CD4-positive, CD25-positive, alpha-beta regulatory T cell (primary cell): Measurements from ENCODE around the gene GIPC2. TPM values are rescaled to one million over a fixed set of nuclear protein-coding genes. Genes with fewer than 3 reads are reported as not detected.

ENCODE experiments used
- ATAC-seq, 2 donors: fragments of 150-1000 bp; cut with Tn5 transposase; one replicate each; pipeline ENCODE4 v1.10.0; 2021; ENCODE audit warnings: low read depth in 2 of 2, moderate number of reproducible peaks in 2 of 2, moderate library complexity in 1 of 2
- DNase-seq, 3 donors: peaks; one replicate each; pipeline versions ENCODE4 v3.0.0 to v3.0.0-alpha.2; 2012 to 2022; ENCODE audit warnings: mixed read lengths in 1 of 3
- H3K27ac ChIP-seq: one replicate; pipeline ENCODE4 v1.7.0; 2013; ENCODE audit warnings: mild to moderate bottlenecking, low read length; ENCODE audit not compliant: insufficient read depth, poor library complexity, severe bottlenecking
- H3K27me3 ChIP-seq: one replicate; pipeline ENCODE4 v1.7.0; 2013; ENCODE audit warnings: low read length; ENCODE audit not compliant: control insufficient read depth, insufficient read depth
- H3K36me3 ChIP-seq: one replicate; pipeline ENCODE4 v1.7.0; 2013; ENCODE audit warnings: mild to moderate bottlenecking, low read length, moderate library complexity; ENCODE audit not compliant: control insufficient read depth, insufficient read depth
- H3K4me1 ChIP-seq: 2 replicates; pipeline ENCODE4 v1.7.0; 2013; ENCODE audit warnings: mild to moderate bottlenecking, low read length; ENCODE audit not compliant: insufficient read depth, control insufficient read depth, poor library complexity, severe bottlenecking
- H3K4me3 ChIP-seq: one replicate; pipeline ENCODE4 v1.7.0; 2013; ENCODE audit warnings: low read depth, mild to moderate bottlenecking, low read length, moderate library complexity
- H3K9me3 ChIP-seq, 2 experiments: 1 replicate in 1 of 2; 2 replicates in 1 of 2; pipeline ENCODE4 v1.7.0; 2013; ENCODE audit warnings: low read length in 2 of 2, mild to moderate bottlenecking in 1 of 2, moderate library complexity in 1 of 2; ENCODE audit not compliant: control insufficient read depth in 2 of 2
- H3K27ac Mint-ChIP-seq, 3 donors: one replicate each; pipeline ENCODE4 v1.8.0; 2020 to 2022; ENCODE audit warnings: mild to moderate bottlenecking in 3 of 3, mixed read lengths in 3 of 3, moderate library complexity in 2 of 3
- H3K27me3 Mint-ChIP-seq: one replicate; pipeline ENCODE4 v1.8.0; 2022; ENCODE audit warnings: mild to moderate bottlenecking, mixed read lengths
- H3K36me3 Mint-ChIP-seq: one replicate; pipeline ENCODE4 v1.8.0; 2020; ENCODE audit warnings: mixed read lengths
- H3K4me1 Mint-ChIP-seq, 4 donors: one replicate each; pipeline ENCODE4 v1.8.0; 2020 to 2022; ENCODE audit warnings: mixed read lengths in 4 of 4, mild to moderate bottlenecking in 1 of 4
- H3K4me3 Mint-ChIP-seq, 4 donors: one replicate each; pipeline ENCODE4 v1.8.0; 2020 to 2022; ENCODE audit warnings: mild to moderate bottlenecking in 4 of 4, mixed read lengths in 4 of 4, moderate library complexity in 3 of 4
- H3K9me3 Mint-ChIP-seq, 7 donors: one replicate each; pipeline ENCODE4 v1.8.0; 2020 to 2022; ENCODE audit warnings: mixed read lengths in 7 of 7, mild to moderate bottlenecking in 3 of 7, moderate library complexity in 2 of 7
- polyA plus RNA-seq, 4 donors: library from polyadenylated mRNA; unstranded; fragments of 300-500 nt; fragmentation: Illumina TruSeq; gene quantifications; one replicate each; pipeline ENCODE4 v1.2.3, GENCODE V29; 2021
- total RNA-seq: library from RNA; stranded (reverse); gene quantifications from one replicate; pipeline ENCODE4 v1.2.3, GENCODE V29; 2022

The GIPC2 gene
- total and polyA plus RNA-seq, 5 donors from 2014 or later, result 0.22 to 0.39 TPM; not detected in 3

GRCh38 chr1:78070210-78070609, 24.4 kb downstream of the GIPC2 start:
- ATAC-seq (no peak), DNase-seq (no peak)
- H3K27me3 ChIP-seq, result peaks cover 9% of the 10 kb centered on the region
- H3K27ac ChIP-seq, result no peak overlapping the region
- H3K36me3 Mint-ChIP-seq, result no peaks in the 10 kb centered on the region
- H3K4me3 Mint-ChIP-seq, result no peak overlapping the region
- no peaks in the 10 kb centered on the region for H3K9me3 ChIP-seq
- no peaks in the 10 kb centered on the region for H3K36me3 ChIP-seq
- H3K4me3 ChIP-seq, result no peak overlapping the region
- no peak overlapping the region for H3K27ac Mint-ChIP-seq
- H3K4me1 Mint-ChIP-seq, result no peaks in the 10 kb centered on the region
- H3K27me3 Mint-ChIP-seq, result peaks cover 51% of the 10 kb centered on the region
- H3K9me3 Mint-ChIP-seq, result peaks cover 0 to 2% (median 0%) of the 10 kb centered on the region in 7 donors
- no peaks in the 10 kb centered on the region for H3K4me1 ChIP-seq

GRCh38 chr1:78070758-78071157, 25.0 kb downstream of the GIPC2 start:
- Mint-ChIP-seq H3K27ac (no peak overlapping the region), H3K4me3 (no peak overlapping the region), H3K9me3 (peaks cover 0 to 2% (median 0%) of the 10 kb centered on the region in 7 donors), H3K4me1 (no peaks in the 10 kb centered on the region), H3K27me3 (peaks cover 46% of the 10 kb centered on the region), H3K36me3 (no peaks in the 10 kb centered on the region)
- Histone ChIP-seq H3K27ac (no peak overlapping the region), H3K4me1 (no peaks in the 10 kb centered on the region), H3K4me3 (no peak overlapping the region), H3K27me3 (peaks cover 9% of the 10 kb centered on the region), H3K9me3 (no peaks in the 10 kb centered on the region), H3K36me3 (no peaks in the 10 kb centered on the region)
- no peak for ATAC-seq
- peak in 1 of 3 donors; percentile 14 for DNase-seq

GRCh38 chr1:78071696-78072095, 25.9 kb downstream of the GIPC2 start:
- H3K4me3 Mint-ChIP-seq, result no peak overlapping the region
- Histone ChIP-seq H3K27ac (no peak overlapping the region), H3K4me1 (no peaks in the 10 kb centered on the region), H3K9me3 (no peaks in the 10 kb centered on the region), H3K27me3 (peaks cover 9% of the 10 kb centered on the region), H3K36me3 (no peaks in the 10 kb centered on the region), H3K4me3 (no peak overlapping the region)
- ATAC-seq (no peak), DNase-seq (no peak)
- H3K27me3 Mint-ChIP-seq, result peaks cover 37% of the 10 kb centered on the region
- no peaks in the 10 kb centered on the region for H3K4me1 Mint-ChIP-seq
- H3K36me3 Mint-ChIP-seq, result no peaks in the 10 kb centered on the region
- peaks cover 0 to 2% (median 0%) of the 10 kb centered on the region in 7 donors for H3K9me3 Mint-ChIP-seq
- H3K27ac Mint-ChIP-seq, result no peak overlapping the region

- H3K27me3 ChIP-seq, result peaks cover 6% of the 10 kb centered on the region
- H3K27ac ChIP-seq, result no peak overlapping the region
- no peaks in the 10 kb centered on the region for H3K4me1 ChIP-seq
- no peaks in the 10 kb centered on the region for H3K36me3 ChIP-seq
- H3K36me3 Mint-ChIP-seq, result no peaks in the 10 kb centered on the region
- DNase-seq, result no peak
- H3K4me3 Mint-ChIP-seq, result no peak overlapping the region
- no peak overlapping the region for H3K4me3 ChIP-seq
- no peak overlapping the region for H3K27ac Mint-ChIP-seq
- peaks cover 31% of the 10 kb centered on the region for H3K27me3 Mint-ChIP-seq
- peaks cover 0 to 2% (median 0%) of the 10 kb centered on the region in 7 donors for H3K9me3 Mint-ChIP-seq
- ATAC-seq, result no peak
- H3K4me1 Mint-ChIP-seq, result no peaks in the 10 kb centered on the region
- no peaks in the 10 kb centered on the region for H3K9me3 ChIP-seq
Observed at GRCh38 chr1:78072216-78072615, 26.4 kb downstream of the GIPC2 start.

GRCh38 chr1:78073441-78073840, 27.7 kb downstream of the GIPC2 start:
- Histone ChIP-seq H3K27me3 (peaks cover 5% of the 10 kb centered on the region), H3K4me3 (no peak overlapping the region), H3K36me3 (no peaks in the 10 kb centered on the region), H3K9me3 (no peaks in the 10 kb centered on the region), H3K27ac (no peak overlapping the region), H3K4me1 (no peaks in the 10 kb centered on the region)
- no peak overlapping the region for H3K27ac Mint-ChIP-seq
- H3K36me3 Mint-ChIP-seq, result no peaks in the 10 kb centered on the region
- peaks cover 0 to 2% (median 0%) of the 10 kb centered on the region in 7 donors for H3K9me3 Mint-ChIP-seq
- H3K4me1 Mint-ChIP-seq, result no peaks in the 10 kb centered on the region
- no peak overlapping the region for H3K4me3 Mint-ChIP-seq
- DNase-seq (no peak), ATAC-seq (no peak)
- H3K27me3 Mint-ChIP-seq, result peaks cover 25% of the 10 kb centered on the region

- H3K4me1 Mint-ChIP-seq, result peaks cover 2 to 18% (median 9%) of the 10 kb centered on the region in 4 donors
- Histone ChIP-seq H3K36me3 (no peaks in the 10 kb centered on the region), H3K4me1 (peaks cover 5% of the 10 kb centered on the region), H3K9me3 (no peaks in the 10 kb centered on the region), H3K27ac (no peak overlapping the region), H3K4me3 (no peak overlapping the region), H3K27me3 (no peaks in the 10 kb centered on the region)
- ATAC-seq (no peak), DNase-seq (no peak)
- H3K27ac Mint-ChIP-seq, result no peak overlapping the region
- no peaks in the 10 kb centered on the region for H3K36me3 Mint-ChIP-seq
- peaks cover 10% of the 10 kb centered on the region for H3K27me3 Mint-ChIP-seq
- peaks cover 0 to 3% (median 0%) of the 10 kb centered on the region in 7 donors for H3K9me3 Mint-ChIP-seq
- H3K4me3 Mint-ChIP-seq, result no peak overlapping the region
Observed at GRCh38 chr1:78075621-78076020, 29.9 kb downstream of the GIPC2 start.

GRCh38 chr1:78078358-78078757, 32.6 kb downstream of the GIPC2 start:
- no peaks in the 10 kb centered on the region for H3K9me3 ChIP-seq
- H3K9me3 Mint-ChIP-seq, result peaks cover 0 to 3% (median 0%) of the 10 kb centered on the region in 7 donors
- H3K27me3 ChIP-seq, result no peaks in the 10 kb centered on the region
- H3K4me1 Mint-ChIP-seq, result peaks cover 8 to 27% (median 17%) of the 10 kb centered on the region in 4 donors
- ATAC-seq (no peak), DNase-seq (no peak)
- no peaks in the 10 kb centered on the region for H3K36me3 Mint-ChIP-seq
- H3K27ac ChIP-seq, result no peak overlapping the region
- H3K4me3 Mint-ChIP-seq, result no peak overlapping the region
- H3K4me1 ChIP-seq, result peaks cover 5% of the 10 kb centered on the region
- H3K27me3 Mint-ChIP-seq, result peaks cover 9% of the 10 kb centered on the region
- H3K27ac Mint-ChIP-seq, result no peak overlapping the region
- H3K36me3 ChIP-seq, result no peaks in the 10 kb centered on the region
- H3K4me3 ChIP-seq, result no peak overlapping the region

- H3K9me3 ChIP-seq, result no peaks in the 10 kb centered on the region
- H3K36me3 ChIP-seq, result no peaks in the 10 kb centered on the region
- no peaks in the 10 kb centered on the region for H3K27me3 ChIP-seq
- Mint-ChIP-seq H3K27ac (peak overlapping the region in 2 of 3 donors; percentile 32 to 56), H3K27me3 (peaks cover 4% of the 10 kb centered on the region), H3K4me1 (peaks cover 8 to 27% (median 17%) of the 10 kb centered on the region in 4 donors), H3K9me3 (peaks cover 0 to 3% (median 2%) of the 10 kb centered on the region in 7 donors), H3K4me3 (no peak overlapping the region), H3K36me3 (no peaks in the 10 kb centered on the region)
- ATAC-seq, result no peak
- peak in 1 of 3 donors; percentile 12 for DNase-seq
- H3K4me1 ChIP-seq, result peaks cover 5% of the 10 kb centered on the region
- H3K4me3 ChIP-seq, result no peak overlapping the region
- no peak overlapping the region for H3K27ac ChIP-seq
Observed at GRCh38 chr1:78079580-78079979, 33.8 kb downstream of the GIPC2 start.
